SK-N-SH treated with all-trans-retinoic acid at 6 μM for 48 hours (cell line): Measurements from ENCODE around the gene TMEM163.

Source experiments
- ARNTL ChIP-seq: fragments of 450-650 bp; formaldehyde crosslinking; IDR thresholded peaks from 2 replicates; pipeline ENCODE4 v1.5.0; 2020; ENCODE audit warnings: low read depth, mild to moderate bottlenecking, moderate library complexity, borderline replicate concordance
- CSDC2 ChIP-seq: fragments of 250-450 bp; sonication (Bioruptor Pico); IDR thresholded peaks from 2 replicates; pipeline ENCODE4 v1.5.0; 2020; ENCODE audit warnings: mild to moderate bottlenecking, moderate library complexity
- GLIS3 ChIP-seq: fragments of 250-450 bp; sonication (Bioruptor Pico); IDR thresholded peaks from 2 replicates; pipeline ENCODE4 v1.5.0; 2020; ENCODE audit warnings: mild to moderate bottlenecking, moderate library complexity
- ISL1 ChIP-seq: fragments of 250-450 bp; sonication (Bioruptor Pico); IDR thresholded peaks from 2 replicates; pipeline ENCODE4 v2.1.2; 2022; ENCODE audit warnings: mild to moderate bottlenecking, moderate library complexity
- PATZ1 ChIP-seq: fragments of 250-450 bp; sonication (Bioruptor Pico); IDR thresholded peaks from 2 replicates; pipeline ENCODE4 v1.8.0; 2020; ENCODE audit warnings: mild to moderate bottlenecking, moderate library complexity, borderline replicate concordance
- POU6F1 ChIP-seq: fragments of 250-450 bp; sonication (Bioruptor Pico); IDR thresholded peaks from 2 replicates; pipeline ENCODE4 v1.8.0; 2021; ENCODE audit warnings: low read depth, mild to moderate bottlenecking, moderate library complexity, borderline replicate concordance
- PPARA ChIP-seq: fragments of 250-450 bp; sonication (Bioruptor Pico); IDR thresholded peaks from 2 replicates; pipeline ENCODE4 v1.5.0; 2020; ENCODE audit warnings: mild to moderate bottlenecking, borderline replicate concordance
- SNAI2 ChIP-seq: fragments of 250-450 bp; sonication (Bioruptor Pico); IDR thresholded peaks from 2 replicates; pipeline ENCODE4 v1.5.0; 2020; ENCODE audit warnings: mild to moderate bottlenecking, moderate library complexity
- TCF4 ChIP-seq: fragments of 250-450 bp; sonication (Bioruptor Pico); IDR thresholded peaks from 2 replicates; pipeline ENCODE4 v1.8.0; 2021; ENCODE audit warnings: mild to moderate bottlenecking, moderate library complexity, borderline replicate concordance
- ZFP3 ChIP-seq: fragments of 250-450 bp; sonication (Bioruptor Pico); IDR thresholded peaks from 2 replicates; pipeline ENCODE4 v1.5.0; 2020; ENCODE audit warnings: mild to moderate bottlenecking, moderate library complexity
- ZNF565 ChIP-seq: fragments of 450-650 bp; formaldehyde crosslinking; conservative IDR thresholded peaks from 2 replicates; pipeline ENCODE4 v1.5.0; 2020; ENCODE audit warnings: low read depth, mild to moderate bottlenecking, moderate library complexity
- ZNF8 ChIP-seq: fragments of 450-650 bp; formaldehyde crosslinking; IDR thresholded peaks from 2 replicates; pipeline ENCODE4 v1.5.0; 2020; ENCODE audit warnings: mild to moderate bottlenecking, moderate library complexity

DNA sequence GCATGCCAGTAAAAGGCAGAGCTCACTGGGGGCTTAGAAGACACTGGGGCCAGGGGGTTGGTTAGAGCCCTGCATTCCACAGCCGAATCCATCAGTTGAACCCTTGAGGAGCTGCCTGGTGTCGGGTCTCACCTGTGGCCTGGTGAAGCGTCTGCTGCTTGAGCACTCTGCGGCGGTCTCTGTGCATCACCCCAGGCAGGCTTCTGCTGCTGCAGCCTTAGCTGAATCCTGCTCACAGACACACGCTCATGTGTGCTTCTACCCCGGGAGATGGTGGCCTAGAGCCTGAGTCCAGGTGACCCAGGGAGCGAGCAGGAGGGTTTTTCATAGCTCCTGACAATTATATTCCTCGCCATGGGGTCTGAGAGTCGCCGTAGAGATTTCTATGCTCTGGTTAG, 272.8 kb downstream of the TMEM163 start:
- TF ChIP-seq POU6F1 (CRISPR knock-in tag) = no peak
- no peak for TF ChIP-seq SNAI2
- no peak for TF ChIP-seq ZFP3 (CRISPR knock-in tag)
- no peak for TF ChIP-seq ISL1 (CRISPR knock-in tag)
- no peak for TF ChIP-seq ARNTL
- TF ChIP-seq PATZ1 (CRISPR knock-in tag) = no peak
- no peak for TF ChIP-seq ZNF8
- no peak for TF ChIP-seq GLIS3 (CRISPR knock-in tag)
- TF ChIP-seq CSDC2 = no peak
- TF ChIP-seq ZNF565 = no peak
- TF ChIP-seq TCF4 (CRISPR knock-in tag) = no peak
- no peak for TF ChIP-seq PPARA (CRISPR knock-in tag)
